ENCODE data around the gene INPP5A.

INPP5A gene

GRCh38 chr10:132712291-132712690 lies 174.7 kb downstream of the INPP5A start:
- no peak for DNase-seq

GRCh38 chr10:132712743-132713142 lies 175.2 kb downstream of the INPP5A start:
- DNase-seq: no peak

GRCh38 chr10:132713421-132714095 lies 176.0 kb downstream of the INPP5A start:
- no peak for DNase-seq

- DNase-seq: no peak
These were observed 176.8 kb downstream of the INPP5A start for GRCh38 chr10:132714096-132714985.

GRCh38 chr10:132714986-132715775 lies 177.6 kb downstream of the INPP5A start:
- DNase-seq: no peak

- DNase-seq: no peak
These were observed 178.4 kb downstream of the INPP5A start for GRCh38 chr10:132715776-132716680.

GRCh38 chr10:132716691-132717490 lies 179.3 kb downstream of the INPP5A start:
- no peak for DNase-seq

- DNase-seq: no peak
These were observed 184.1 kb downstream of the INPP5A start for GRCh38 chr10:132721725-132722124.

GRCh38 chr10:132722394-132723329 lies 185.1 kb downstream of the INPP5A start:
- no peak for DNase-seq

GRCh38 chr10:132723330-132723970 lies 185.9 kb downstream of the INPP5A start:
- DNase-seq: no peak

- no peak for DNase-seq
These were observed 186.9 kb downstream of the INPP5A start for GRCh38 chr10:132724446-132724845.

- DNase-seq: no peak
These were observed 187.6 kb downstream of the INPP5A start for GRCh38 chr10:132725202-132725601.

GRCh38 chr10:132726194-132726593 lies 188.6 kb downstream of the INPP5A start:
- DNase-seq: no peak

- DNase-seq: no peak
These were observed 189.4 kb downstream of the INPP5A start for GRCh38 chr10:132726951-132727350.

GRCh38 chr10:132727411-132727810 lies 189.8 kb downstream of the INPP5A start:
- DNase-seq: no peak

- DNase-seq: no peak
These were observed 190.7 kb downstream of the INPP5A start for GRCh38 chr10:132728321-132728720.

GRCh38 chr10:132728741-132729140 lies 191.2 kb downstream of the INPP5A start:
- DNase-seq: no peak

GRCh38 chr10:132729810-132730572 lies 192.4 kb downstream of the INPP5A start:
- DNase-seq: no peak

- no peak for DNase-seq
These were observed 193.0 kb downstream of the INPP5A start for GRCh38 chr10:132730573-132730953.
